NT2/D1 (cell line): ENCODE measurements around the gene GDF2.

Experiments used
- SUZ12 ChIP-seq: IDR thresholded peaks from 2 replicates; pipeline ENCODE4 v1.6.1; 2011; ENCODE audit not compliant: insufficient read length, insufficient read depth; ENCODE audit errors: extremely low read depth
- YY1 ChIP-seq: IDR thresholded peaks from 2 replicates; pipeline ENCODE4 v1.6.1; 2011; ENCODE audit not compliant: insufficient read length, insufficient read depth
- ZNF274 ChIP-seq: IDR thresholded peaks from 2 replicates; pipeline ENCODE4 v1.6.1; 2011; ENCODE audit warnings: mild to moderate bottlenecking, low read depth, low read length

GRCh38 chr10:47337310-47337709, 15.1 kb downstream of the GDF2 start:
- TF ChIP-seq YY1 (no peak), ZNF274 (no peak), SUZ12 (no peak)
